ENCODE results near the gene TGFB2. TPM values are rescaled to one million over a fixed set of nuclear protein-coding genes. Genes with fewer than 3 reads are reported as not detected.

The TGFB2 gene
- total and polyA plus RNA-seq, 2 donors (not counting 3 experiments of a cell fraction or from before 2014, with no cell fraction given) = 21.2 to 43.5 TPM

GRCh38 chr1:218481116-218481775 lies 136.1 kb downstream of the TGFB2 start:
- no peaks in the 10 kb centered on the region for H3K79me2 ChIP-seq (ENCODE audit: control insufficient read depth, insufficient read depth, low read length)
- no peaks in the 10 kb centered on the region for H3K9me3 ChIP-seq (replicated peaks; ENCODE audit: control insufficient read depth, insufficient read depth, low read length)
- TF ChIP-seq JUN (IDR thresholded peaks at IDR 0.05; ENCODE audit: borderline replicate concordance, insufficient read depth, insufficient read length, low read depth) (peak; percentile 12), GATA2 (IDR thresholded peaks at IDR 0.05; ENCODE audit: insufficient read depth, insufficient read length, low read depth, low read length) (no peak)
- H3K4me2 ChIP-seq (ENCODE audit: insufficient read depth, low read length) = peak overlapping the region; percentile 69
- BruUV-seq (replicated peaks) = TSS peak; percentile 68
- H3K4me1 ChIP-seq (ENCODE audit: control insufficient read depth, extremely low read depth, insufficient read depth, low read length) = peaks cover 32% of the 10 kb centered on the region
- no peaks in the 10 kb centered on the region for H3K36me3 ChIP-seq (ENCODE audit: control insufficient read depth in 2 of 2, extremely low read depth in 1 of 2, insufficient read depth in 2 of 2, low read length in 2 of 2)
- dilution Hi-C loops (cut with MboI; ENCODE audit: extremely low pct_ligation_motif_present, low sequenced_read_pairs) (no loop called here), intact Hi-C loops (cut with micrococcal nuclease) (loop anchor here (2.0 to 5.0 kb wide), 4 partner anchors 181 to 846 kb away; partner anchors contain the start of gene LYPLAL1)
- peak; percentile 45 for DNase-seq (ENCODE audit: low read depth, low spot score)
- H2AFZ ChIP-seq (ENCODE audit: low read depth, low read length) = no peak overlapping the region
- H3K9me1 ChIP-seq (replicated peaks; ENCODE audit: control insufficient read depth, extremely low read depth, insufficient read depth, low read length) = no peaks in the 10 kb centered on the region
- H3K4me3 ChIP-seq (replicated peaks in 1 of 3; ENCODE audit: insufficient read depth in 1 of 3, low read depth in 1 of 3, low read length in 3 of 3) = no peak overlapping the region
- ChIA-PET CTCF (interaction anchor here (0.8 to 1.6 kb wide), 6 partner anchors 10 to 586 kb away, joined by 4 to 6 read pairs (median 5); no protein-coding TSS in a partner anchor), POLR2A (interaction anchor here (0.5 to 1.6 kb wide), 3 partner anchors 18 to 41 kb away, joined by 3 to 5 read pairs (median 4); no protein-coding TSS in a partner anchor)
- H4K20me1 ChIP-seq (replicated peaks; ENCODE audit: control insufficient read depth, extremely low read depth, insufficient read depth, low read length) = no peaks in the 10 kb centered on the region
- peak overlapping the region; percentile 84 for H3K9ac ChIP-seq (replicated peaks; ENCODE audit: extremely low read depth, insufficient read depth, low read length)
- peak overlapping the region; percentile 100 for H3K27ac ChIP-seq (ENCODE audit: insufficient read depth, low read depth, low read length)
- no peak for FAIRE-seq
- H3K27me3 ChIP-seq (ENCODE audit: control insufficient read depth in 2 of 2, insufficient read depth in 2 of 2, low read length in 2 of 2) = no peaks in the 10 kb centered on the region

- Histone ChIP-seq H3K27ac (ENCODE audit: insufficient read depth, low read depth, low read length) (no peak overlapping the region), H3K9ac (replicated peaks; ENCODE audit: extremely low read depth, insufficient read depth, low read length) (no peak overlapping the region), H3K4me1 (ENCODE audit: control insufficient read depth, extremely low read depth, insufficient read depth, low read length) (peaks cover 26% of the 10 kb centered on the region), H3K79me2 (ENCODE audit: control insufficient read depth, insufficient read depth, low read length) (no peaks in the 10 kb centered on the region), H4K20me1 (replicated peaks; ENCODE audit: control insufficient read depth, extremely low read depth, insufficient read depth, low read length) (no peaks in the 10 kb centered on the region), H3K27me3 (ENCODE audit: control insufficient read depth in 2 of 2, insufficient read depth in 2 of 2, low read length in 2 of 2) (no peaks in the 10 kb centered on the region), H3K9me3 (replicated peaks; ENCODE audit: control insufficient read depth, insufficient read depth, low read length) (no peaks in the 10 kb centered on the region), H3K9me1 (replicated peaks; ENCODE audit: control insufficient read depth, extremely low read depth, insufficient read depth, low read length) (no peaks in the 10 kb centered on the region), H2AFZ (ENCODE audit: low read depth, low read length) (no peak overlapping the region), H3K36me3 (ENCODE audit: control insufficient read depth in 2 of 2, extremely low read depth in 1 of 2, insufficient read depth in 2 of 2, low read length in 2 of 2) (no peaks in the 10 kb centered on the region), H3K4me2 (ENCODE audit: insufficient read depth, low read length) (no peak overlapping the region), H3K4me3 (replicated peaks in 1 of 3; ENCODE audit: insufficient read depth in 1 of 3, low read depth in 1 of 3, low read length in 3 of 3) (no peak overlapping the region)
- no TSS peak for BruUV-seq (replicated peaks)
- TF ChIP-seq MYC (IDR thresholded peaks at IDR 0.05; ENCODE audit: low read depth, low read length) (no peak), MAX (IDR thresholded peaks at IDR 0.05; ENCODE audit: insufficient read depth, insufficient read length) (no peak), POLR2AphosphoS5 (IDR thresholded peaks at IDR 0.05; ENCODE audit: insufficient read depth, low read depth, low read length) (no peak), FOS (IDR thresholded peaks at IDR 0.05; ENCODE audit: borderline replicate concordance, insufficient read depth, low read length) (no peak), GATA2 (IDR thresholded peaks at IDR 0.05; ENCODE audit: insufficient read depth, insufficient read length, low read depth, low read length) (no peak), POLR2A (IDR thresholded peaks at IDR 0.05; ENCODE audit: low read depth, low read length) (no peak), EZH2 (IDR thresholded peaks at IDR 0.05; ENCODE audit: borderline replicate concordance, low read depth, low read length, severe bottlenecking) (no peak), JUN (IDR thresholded peaks at IDR 0.05; ENCODE audit: borderline replicate concordance, insufficient read depth, insufficient read length, low read depth) (no peak)
- TF ChIP-seq, protein P1, sequence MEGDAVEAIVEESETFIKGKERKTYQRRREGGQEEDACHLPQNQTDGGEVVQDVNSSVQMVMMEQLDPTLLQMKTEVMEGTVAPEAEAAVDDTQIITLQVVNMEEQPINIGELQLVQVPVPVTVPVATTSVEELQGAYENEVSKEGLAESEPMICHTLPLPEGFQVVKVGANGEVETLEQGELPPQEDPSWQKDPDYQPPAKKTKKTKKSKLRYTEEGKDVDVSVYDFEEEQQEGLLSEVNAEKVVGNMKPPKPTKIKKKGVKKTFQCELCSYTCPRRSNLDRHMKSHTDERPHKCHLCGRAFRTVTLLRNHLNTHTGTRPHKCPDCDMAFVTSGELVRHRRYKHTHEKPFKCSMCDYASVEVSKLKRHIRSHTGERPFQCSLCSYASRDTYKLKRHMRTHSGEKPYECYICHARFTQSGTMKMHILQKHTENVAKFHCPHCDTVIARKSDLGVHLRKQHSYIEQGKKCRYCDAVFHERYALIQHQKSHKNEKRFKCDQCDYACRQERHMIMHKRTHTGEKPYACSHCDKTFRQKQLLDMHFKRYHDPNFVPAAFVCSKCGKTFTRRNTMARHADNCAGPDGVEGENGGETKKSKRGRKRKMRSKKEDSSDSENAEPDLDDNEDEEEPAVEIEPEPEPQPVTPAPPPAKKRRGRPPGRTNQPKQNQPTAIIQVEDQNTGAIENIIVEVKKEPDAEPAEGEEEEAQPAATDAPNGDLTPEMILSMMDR (IDR thresholded peaks at IDR 0.05; ENCODE audit: extremely low read depth in 1 of 2, insufficient read depth in 1 of 2, low read depth in 1 of 2, low read length in 2 of 2) = no peak
- intact Hi-C loops (cut with micrococcal nuclease) (loop anchor here (5.0 kb wide), 3 partner anchors 180 to 845 kb away; partner anchors contain the start of gene LYPLAL1), dilution Hi-C loops (cut with MboI; ENCODE audit: extremely low pct_ligation_motif_present, low sequenced_read_pairs) (no loop called here)
- ChIA-PET CTCF (interaction anchor here (0.7 kb wide), 1 partner anchor 63 kb away, joined by 3 read pairs; no protein-coding TSS in a partner anchor), POLR2A (no interaction called here)
- FAIRE-seq (no peak), DNase-seq (ENCODE audit: low read depth, low spot score) (peak; percentile 49)
These were observed 137.5 kb downstream of the TGFB2 start for GRCh38 chr1:218482683-218483082.
